ENCODE data around the gene HMGN3. TPM values are rescaled to one million over a fixed set of nuclear protein-coding genes. Genes with fewer than 3 reads are reported as not detected.

HMGN3 gene
- polyA plus RNA-seq, 1 of the 3 experiments (the other 2 are of a cell fraction), result 64.5 TPM

DNA sequence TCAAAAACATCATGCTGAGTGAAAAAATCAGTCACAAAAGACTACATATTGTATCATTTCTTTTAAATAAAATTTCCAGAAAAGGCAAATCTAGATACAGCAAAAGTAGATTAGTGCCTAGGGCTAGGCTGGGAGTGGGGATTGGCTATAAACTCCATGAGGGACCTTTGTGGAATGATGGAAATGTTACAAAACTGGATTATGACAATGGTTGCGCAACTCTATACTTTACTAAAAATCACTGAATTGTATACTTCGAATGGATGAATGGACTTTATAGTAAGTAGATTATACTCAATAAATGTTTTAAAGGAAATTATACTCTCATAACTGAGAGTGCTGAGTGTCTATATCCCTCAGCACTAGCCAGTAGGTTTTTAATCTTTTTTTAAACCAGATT, 4.3 kb downstream of the HMGN3 start:
- no peaks in the 10 kb centered on the region for H3K9me3 ChIP-seq
- WGBS (ENCODE audit: low lambda C conversion rate), result 91% methylated on average over 2 of the region's 2 CpGs
- H3K9me2 ChIP-seq, result no peaks in the 10 kb centered on the region
- H3K27me3 ChIP-seq (ENCODE audit: insufficient read depth), result no peaks in the 10 kb centered on the region
- no peak overlapping the region for H3K4me3 ChIP-seq (ENCODE audit: low read depth in 2 of 2, low read length in 1 of 2)
- H3K9ac ChIP-seq, result no peak overlapping the region
- H3K27ac ChIP-seq (ENCODE audit: low read depth in 2 of 2, low read length in 1 of 2), result no peak overlapping the region
- TF ChIP-seq YY1 (IDR thresholded peaks at IDR 0.05; ENCODE audit: low read depth) (no peak), RXRA (IDR thresholded peaks at IDR 0.05; ENCODE audit: borderline replicate concordance, low read depth) (no peak), SMC3 (IDR thresholded peaks at IDR 0.05; ENCODE audit: low read depth, low read length) (no peak), GATA2 (CRISPR knock-in tag; IDR thresholded peaks at IDR 0.05) (no peak), EZH2phosphoT487 (IDR thresholded peaks at IDR 0.05; ENCODE audit: borderline replicate concordance, low read depth) (no peak), FOSL2 (IDR thresholded peaks at IDR 0.05; ENCODE audit: borderline replicate concordance, low read depth) (no peak), TEAD4 (IDR thresholded peaks at IDR 0.05; ENCODE audit: borderline replicate concordance, insufficient read depth) (no peak), NFIC (IDR thresholded peaks at IDR 0.05; ENCODE audit: borderline replicate concordance) (no peak)
- TF ChIP-seq, protein P1, sequence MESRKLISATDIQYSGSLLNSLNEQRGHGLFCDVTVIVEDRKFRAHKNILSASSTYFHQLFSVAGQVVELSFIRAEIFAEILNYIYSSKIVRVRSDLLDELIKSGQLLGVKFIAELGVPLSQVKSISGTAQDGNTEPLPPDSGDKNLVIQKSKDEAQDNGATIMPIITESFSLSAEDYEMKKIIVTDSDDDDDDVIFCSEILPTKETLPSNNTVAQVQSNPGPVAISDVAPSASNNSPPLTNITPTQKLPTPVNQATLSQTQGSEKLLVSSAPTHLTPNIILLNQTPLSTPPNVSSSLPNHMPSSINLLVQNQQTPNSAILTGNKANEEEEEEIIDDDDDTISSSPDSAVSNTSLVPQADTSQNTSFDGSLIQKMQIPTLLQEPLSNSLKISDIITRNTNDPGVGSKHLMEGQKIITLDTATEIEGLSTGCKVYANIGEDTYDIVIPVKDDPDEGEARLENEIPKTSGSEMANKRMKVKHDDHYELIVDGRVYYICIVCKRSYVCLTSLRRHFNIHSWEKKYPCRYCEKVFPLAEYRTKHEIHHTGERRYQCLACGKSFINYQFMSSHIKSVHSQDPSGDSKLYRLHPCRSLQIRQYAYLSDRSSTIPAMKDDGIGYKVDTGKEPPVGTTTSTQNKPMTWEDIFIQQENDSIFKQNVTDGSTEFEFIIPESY (IDR thresholded peaks at IDR 0.05; ENCODE audit: borderline replicate concordance, low read depth), result no peak
- TF ChIP-seq, protein P2, sequence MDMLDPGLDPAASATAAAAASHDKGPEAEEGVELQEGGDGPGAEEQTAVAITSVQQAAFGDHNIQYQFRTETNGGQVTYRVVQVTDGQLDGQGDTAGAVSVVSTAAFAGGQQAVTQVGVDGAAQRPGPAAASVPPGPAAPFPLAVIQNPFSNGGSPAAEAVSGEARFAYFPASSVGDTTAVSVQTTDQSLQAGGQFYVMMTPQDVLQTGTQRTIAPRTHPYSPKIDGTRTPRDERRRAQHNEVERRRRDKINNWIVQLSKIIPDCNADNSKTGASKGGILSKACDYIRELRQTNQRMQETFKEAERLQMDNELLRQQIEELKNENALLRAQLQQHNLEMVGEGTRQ (IDR thresholded peaks at IDR 0.05; ENCODE audit: borderline replicate concordance, low read depth, low read length), result no peak
- peaks cover 6% of the 10 kb centered on the region for H3F3A ChIP-seq (replicated peaks; ENCODE audit: insufficient read depth)
- peaks cover 82% of the 10 kb centered on the region for H3K79me2 ChIP-seq (ENCODE audit: insufficient read depth)
- no peaks in the 10 kb centered on the region for H4K20me1 ChIP-seq (ENCODE audit: insufficient read depth)
- H3K4me2 ChIP-seq, result no peak overlapping the region
- CTCF ChIA-PET, result no interaction called here
- H2AFZ ChIP-seq (ENCODE audit: low read depth), result no peak overlapping the region
- H3K36me3 ChIP-seq (replicated peaks in 1 of 2; ENCODE audit: control insufficient read depth in 1 of 2, insufficient read depth in 2 of 2, low read length in 1 of 2), result peaks cover 0 to 12% of the 10 kb centered on the region in 2 experiments
- DNase-seq, result no peak
- POLR2A ChIA-PET, result no interaction called here
- H3K4me1 ChIP-seq (ENCODE audit: control insufficient read depth in 1 of 2, insufficient read depth in 2 of 2, low read depth in 1 of 2, low read length in 1 of 2), result peaks cover 4 to 6% of the 10 kb centered on the region in 2 experiments; a peak in 2 of 4 replicates

DNA sequence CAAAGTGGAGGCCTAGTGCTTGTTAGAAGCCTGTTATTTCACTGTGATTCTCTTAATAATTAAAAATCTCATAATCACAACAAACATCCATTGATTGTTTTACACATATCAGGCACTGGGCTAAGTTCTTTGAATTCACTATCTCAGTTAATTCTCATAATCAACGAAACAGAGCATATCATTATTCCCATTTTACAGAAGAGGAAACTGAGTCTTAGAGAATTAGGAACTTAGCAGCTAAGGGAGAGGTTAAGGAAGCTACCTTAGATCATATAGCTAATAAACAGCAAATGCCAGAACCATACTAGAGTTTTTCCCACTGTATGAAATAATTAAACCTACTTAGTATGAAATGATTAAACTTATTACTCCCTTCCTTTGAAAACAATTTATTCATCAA, 7.0 kb downstream of the HMGN3 start:
- H4K20me1 ChIP-seq (ENCODE audit: insufficient read depth), result no peaks in the 10 kb centered on the region
- peaks cover 0 to 12% of the 10 kb centered on the region in 2 experiments for H3K36me3 ChIP-seq (replicated peaks in 1 of 2; ENCODE audit: control insufficient read depth in 1 of 2, insufficient read depth in 2 of 2, low read length in 1 of 2)
- no peak overlapping the region for H3K9ac ChIP-seq
- no peaks in the 10 kb centered on the region for H3K9me2 ChIP-seq
- H3K9me3 ChIP-seq, result no peaks in the 10 kb centered on the region
- peaks cover 90% of the 10 kb centered on the region for H3K79me2 ChIP-seq (ENCODE audit: insufficient read depth)
- no peak overlapping the region for H2AFZ ChIP-seq (ENCODE audit: low read depth)
- POLR2A ChIA-PET, result no interaction called here
- no peak overlapping the region for H3K4me3 ChIP-seq (ENCODE audit: low read depth in 2 of 2, low read length in 1 of 2)
- H3K4me2 ChIP-seq, result no peak overlapping the region
- DNase-seq, result no peak
- H3K27me3 ChIP-seq (ENCODE audit: insufficient read depth), result no peaks in the 10 kb centered on the region
- H3F3A ChIP-seq (replicated peaks; ENCODE audit: insufficient read depth), result no peaks in the 10 kb centered on the region
- CTCF ChIA-PET, result interaction anchor here (1.0 to 1.4 kb wide), 2 partner anchors 9 to 18 kb away, joined by 3 to 5 read pairs; no protein-coding TSS in a partner anchor
- H3K27ac ChIP-seq (ENCODE audit: low read depth in 2 of 2, low read length in 1 of 2), result no peak overlapping the region
- peaks cover 0 to 3% of the 10 kb centered on the region in 2 experiments; a peak in 2 of 4 replicates for H3K4me1 ChIP-seq (ENCODE audit: control insufficient read depth in 1 of 2, insufficient read depth in 2 of 2, low read depth in 1 of 2, low read length in 1 of 2)
- WGBS (ENCODE audit: low lambda C conversion rate), result 88% methylated on average over 1 of the region's 1 CpG
- TF ChIP-seq, protein P3, sequence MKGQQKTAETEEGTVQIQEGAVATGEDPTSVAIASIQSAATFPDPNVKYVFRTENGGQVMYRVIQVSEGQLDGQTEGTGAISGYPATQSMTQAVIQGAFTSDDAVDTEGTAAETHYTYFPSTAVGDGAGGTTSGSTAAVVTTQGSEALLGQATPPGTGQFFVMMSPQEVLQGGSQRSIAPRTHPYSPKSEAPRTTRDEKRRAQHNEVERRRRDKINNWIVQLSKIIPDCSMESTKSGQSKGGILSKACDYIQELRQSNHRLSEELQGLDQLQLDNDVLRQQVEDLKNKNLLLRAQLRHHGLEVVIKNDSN (IDR thresholded peaks at IDR 0.05; ENCODE audit: borderline replicate concordance, low read depth), result no peak
- TF ChIP-seq, protein P4, sequence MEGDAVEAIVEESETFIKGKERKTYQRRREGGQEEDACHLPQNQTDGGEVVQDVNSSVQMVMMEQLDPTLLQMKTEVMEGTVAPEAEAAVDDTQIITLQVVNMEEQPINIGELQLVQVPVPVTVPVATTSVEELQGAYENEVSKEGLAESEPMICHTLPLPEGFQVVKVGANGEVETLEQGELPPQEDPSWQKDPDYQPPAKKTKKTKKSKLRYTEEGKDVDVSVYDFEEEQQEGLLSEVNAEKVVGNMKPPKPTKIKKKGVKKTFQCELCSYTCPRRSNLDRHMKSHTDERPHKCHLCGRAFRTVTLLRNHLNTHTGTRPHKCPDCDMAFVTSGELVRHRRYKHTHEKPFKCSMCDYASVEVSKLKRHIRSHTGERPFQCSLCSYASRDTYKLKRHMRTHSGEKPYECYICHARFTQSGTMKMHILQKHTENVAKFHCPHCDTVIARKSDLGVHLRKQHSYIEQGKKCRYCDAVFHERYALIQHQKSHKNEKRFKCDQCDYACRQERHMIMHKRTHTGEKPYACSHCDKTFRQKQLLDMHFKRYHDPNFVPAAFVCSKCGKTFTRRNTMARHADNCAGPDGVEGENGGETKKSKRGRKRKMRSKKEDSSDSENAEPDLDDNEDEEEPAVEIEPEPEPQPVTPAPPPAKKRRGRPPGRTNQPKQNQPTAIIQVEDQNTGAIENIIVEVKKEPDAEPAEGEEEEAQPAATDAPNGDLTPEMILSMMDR (IDR thresholded peaks at IDR 0.05), result no peak
- TF ChIP-seq, protein P5, sequence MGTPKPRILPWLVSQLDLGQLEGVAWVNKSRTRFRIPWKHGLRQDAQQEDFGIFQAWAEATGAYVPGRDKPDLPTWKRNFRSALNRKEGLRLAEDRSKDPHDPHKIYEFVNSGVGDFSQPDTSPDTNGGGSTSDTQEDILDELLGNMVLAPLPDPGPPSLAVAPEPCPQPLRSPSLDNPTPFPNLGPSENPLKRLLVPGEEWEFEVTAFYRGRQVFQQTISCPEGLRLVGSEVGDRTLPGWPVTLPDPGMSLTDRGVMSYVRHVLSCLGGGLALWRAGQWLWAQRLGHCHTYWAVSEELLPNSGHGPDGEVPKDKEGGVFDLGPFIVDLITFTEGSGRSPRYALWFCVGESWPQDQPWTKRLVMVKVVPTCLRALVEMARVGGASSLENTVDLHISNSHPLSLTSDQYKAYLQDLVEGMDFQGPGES (IDR thresholded peaks at IDR 0.05; ENCODE audit: low read depth, low read length), result no peak
- TF ChIP-seq, protein P6, sequence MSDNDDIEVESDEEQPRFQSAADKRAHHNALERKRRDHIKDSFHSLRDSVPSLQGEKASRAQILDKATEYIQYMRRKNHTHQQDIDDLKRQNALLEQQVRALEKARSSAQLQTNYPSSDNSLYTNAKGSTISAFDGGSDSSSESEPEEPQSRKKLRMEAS (IDR thresholded peaks at IDR 0.05; ENCODE audit: low read depth), result no peak
- TF ChIP-seq, protein P7, sequence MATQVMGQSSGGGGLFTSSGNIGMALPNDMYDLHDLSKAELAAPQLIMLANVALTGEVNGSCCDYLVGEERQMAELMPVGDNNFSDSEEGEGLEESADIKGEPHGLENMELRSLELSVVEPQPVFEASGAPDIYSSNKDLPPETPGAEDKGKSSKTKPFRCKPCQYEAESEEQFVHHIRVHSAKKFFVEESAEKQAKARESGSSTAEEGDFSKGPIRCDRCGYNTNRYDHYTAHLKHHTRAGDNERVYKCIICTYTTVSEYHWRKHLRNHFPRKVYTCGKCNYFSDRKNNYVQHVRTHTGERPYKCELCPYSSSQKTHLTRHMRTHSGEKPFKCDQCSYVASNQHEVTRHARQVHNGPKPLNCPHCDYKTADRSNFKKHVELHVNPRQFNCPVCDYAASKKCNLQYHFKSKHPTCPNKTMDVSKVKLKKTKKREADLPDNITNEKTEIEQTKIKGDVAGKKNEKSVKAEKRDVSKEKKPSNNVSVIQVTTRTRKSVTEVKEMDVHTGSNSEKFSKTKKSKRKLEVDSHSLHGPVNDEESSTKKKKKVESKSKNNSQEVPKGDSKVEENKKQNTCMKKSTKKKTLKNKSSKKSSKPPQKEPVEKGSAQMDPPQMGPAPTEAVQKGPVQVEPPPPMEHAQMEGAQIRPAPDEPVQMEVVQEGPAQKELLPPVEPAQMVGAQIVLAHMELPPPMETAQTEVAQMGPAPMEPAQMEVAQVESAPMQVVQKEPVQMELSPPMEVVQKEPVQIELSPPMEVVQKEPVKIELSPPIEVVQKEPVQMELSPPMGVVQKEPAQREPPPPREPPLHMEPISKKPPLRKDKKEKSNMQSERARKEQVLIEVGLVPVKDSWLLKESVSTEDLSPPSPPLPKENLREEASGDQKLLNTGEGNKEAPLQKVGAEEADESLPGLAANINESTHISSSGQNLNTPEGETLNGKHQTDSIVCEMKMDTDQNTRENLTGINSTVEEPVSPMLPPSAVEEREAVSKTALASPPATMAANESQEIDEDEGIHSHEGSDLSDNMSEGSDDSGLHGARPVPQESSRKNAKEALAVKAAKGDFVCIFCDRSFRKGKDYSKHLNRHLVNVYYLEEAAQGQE (IDR thresholded peaks at IDR 0.05; ENCODE audit: low read depth, low read length), result no peak
- TF ChIP-seq ELF1 (IDR thresholded peaks at IDR 0.05) (no peak), TEAD4 (IDR thresholded peaks at IDR 0.05; ENCODE audit: borderline replicate concordance, insufficient read depth) (no peak), FOSL2 (IDR thresholded peaks at IDR 0.05; ENCODE audit: borderline replicate concordance, low read depth) (no peak)
